Heart left ventricle (tissue), 16 donors: Measurements from ENCODE around the gene AVPR2. TPM values are rescaled to one million over a fixed set of nuclear protein-coding genes. Genes with fewer than 3 reads are reported as not detected.

ENCODE experiments used
- ATAC-seq, 4 donors: fragments of 200-7000 bp; cut with Tn5 transposase; one replicate each; pipeline ENCODE4 v1.9.1; 2020 to 2022; ENCODE audit warnings: moderate library complexity in 4 of 4, mild to moderate bottlenecking in 3 of 4, moderate number of reproducible peaks in 1 of 4
- DNase-seq, 5 donors: peaks; one replicate each; pipeline ENCODE4 v3.0.0-alpha.2; 2020
- H3K27ac ChIP-seq, 12 donors: fragments of 200-600 bp; sonication (generic) in 4 of 12; one replicate each; pipeline versions ENCODE4 v1.5.0 to v1.8.0; 2016 to 2022; ENCODE audit warnings: mild to moderate bottlenecking in 2 of 12
- H3K27me3 ChIP-seq, 9 donors: fragments of 200-600 bp; sonication (generic) in 2 of 9; one replicate each; pipeline versions ENCODE4 v1.5.1 to v1.8.0; 2016 to 2022; ENCODE audit warnings: mild to moderate bottlenecking in 3 of 9
- H3K36me3 ChIP-seq, 9 donors: fragments of 200-600 bp; sonication (generic) in 2 of 9; one replicate each; pipeline versions ENCODE4 v1.5.0 to v1.8.0; 2018 to 2022; ENCODE audit warnings: mild to moderate bottlenecking in 2 of 9
- H3K4me1 ChIP-seq, 12 donors: fragments of 200-600 bp; sonication (generic) in 4 of 12; one replicate each; pipeline versions ENCODE4 v1.5.0 to v1.8.0; 2016 to 2022; ENCODE audit warnings: mild to moderate bottlenecking in 3 of 12
- H3K4me3 ChIP-seq, 12 donors: fragments of 200-600 bp; sonication (generic) in 4 of 12; one replicate each; pipeline versions ENCODE4 v1.5.0 to v1.8.0; 2017 to 2022; ENCODE audit warnings: mild to moderate bottlenecking in 9 of 12, moderate library complexity in 4 of 12
- H3K9me3 ChIP-seq, 12 donors: fragments of 200-600 bp; sonication (generic) in 4 of 12; one replicate each; pipeline versions ENCODE4 v1.5.0 to v1.8.0; 2016 to 2022; ENCODE audit warnings: mild to moderate bottlenecking in 1 of 12
- POLR2A ChIP-seq, 2 donors: fragments of 450-650 bp; IDR thresholded peaks; one replicate each; pipeline ENCODE4 v1.6.1; 2017; ENCODE audit warnings: antibody characterized with exemption in 2 of 2, mild to moderate bottlenecking in 2 of 2, moderate library complexity in 2 of 2
- WGBS, 4 donors: extraction: QIAGEN DNeasy Blood & Tissue Kit in 2 of 4; methylation state at CpG; one replicate each; pipeline versions ENCODE4 v1.1.5 to v1.1.7; 2013 to 2018; 5-methylcytosine and 5-hydroxymethylcytosine counted together
- intact Hi-C, 10 donors: fragments of 100-400 bp; cut with DNase I; formaldehyde crosslinking; loops; one replicate each; pipeline versions ENCODE4 v1.11.1 to v1.14.2; 2022
- polyA plus RNA-seq, 2 donors: library from polyadenylated mRNA; stranded (reverse); fragments of 200-250 nt; gene quantifications; one replicate each; pipeline ENCODE4 v1.2.3, GENCODE V29; 2013
- total RNA-seq, 9 donors: library from RNA; depleted of rRNA in 2 of 9; stranded (reverse); fragments of >200 nt in 2 of 9; fragmentation: NEBNext Ultra II Directional in 3 of 9; extraction: Animal tissue kit (Norgen Biotek cat#: 25700) in 3 of 9; gene quantifications; one replicate each; pipeline versions ENCODE4 v1.1.0 to v1.2.4, GENCODE V29; 2016 to 2023
- TF ChIP-seq, protein P1 (sequence below), 12 donors: fragments of 200-600 bp; sonication (generic) in 4 of 12; IDR thresholded peaks; one replicate each; pipeline versions ENCODE4 v1.5.0 to v1.8.0; 2018 to 2022; ENCODE audit warnings: antibody characterized with exemption in 12 of 12, mild to moderate bottlenecking in 5 of 12
- donor health status: ischemic (EF 13 %, LVEDD 7.1; RV severe dilation, severe dysfunction).
- donor health status: healthy with polysubstance abuse.
- donor health status: DM: no; HTN: yes; CAD: no.
- donor health status: DM: no; HTN: no; CAD: no.
- donor health status: ischemic (EF 25% LVEDD 6.9; RV normal size, moderate dysfunction).
- donor health status: ischemic (EF 25% LVEDD 5.7; RV mildly dilated, moderate dysfunction).
- donor health status: healthy.
- donor health status: DM: yes; HTN: yes; CAD: no.
- donor health status: ischemic (EF 35%, LVEDD 5.7; RV mildly dilated, moderate dysfunction).
- donor health status: nonischemic (EF 11% LVEDD 7.7; RV severe dilation, severe dysfunction).
- donor health status: DM: yes; HTN: yes; CAD: no.
- donor health status: PGD.
- donor health status: ischemic (EF 29% LVEDD 5.4; RV normal size, mild dysfunction).
- donor health status: nonischemic (EF 23%, LVEDD 6.1; RV moderate dilation, normal function).

AVPR2 gene
- total and polyA plus RNA-seq, 11 donors = 2.2 to 10.5 (median 3.1) TPM

DNA sequence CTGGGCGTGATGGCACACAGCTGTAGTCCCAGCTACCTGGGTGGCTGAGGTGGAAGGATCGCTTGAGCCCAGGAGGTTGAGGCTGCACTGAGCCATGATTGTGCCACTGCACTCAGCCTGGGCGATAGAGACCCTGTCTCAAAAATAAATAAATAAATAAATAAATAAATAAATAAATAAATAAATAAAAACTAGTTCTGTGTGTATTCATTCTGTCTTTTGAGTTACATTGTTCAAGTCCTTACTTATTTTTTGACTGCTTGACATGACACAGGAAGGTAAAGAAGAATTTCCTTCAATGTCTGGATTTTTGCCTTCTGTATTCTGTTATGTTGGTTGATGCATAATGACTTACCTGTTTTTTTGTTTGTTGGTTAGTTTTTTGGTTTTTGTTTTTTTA, 32.6 kb downstream of the AVPR2 start:
- DNase-seq = no peak
- no peak for ATAC-seq
- 81 to 95% (median 91%) methylated on average over 3 of the region's 3 CpGs for WGBS, 4 donors
- peaks cover 0 to 13% (median 0%) of the 10 kb centered on the region in 9 donors for H3K27me3 ChIP-seq
- TF ChIP-seq POLR2A (IDR thresholded peaks at IDR 0.05) = no peak
- TF ChIP-seq, protein P1, sequence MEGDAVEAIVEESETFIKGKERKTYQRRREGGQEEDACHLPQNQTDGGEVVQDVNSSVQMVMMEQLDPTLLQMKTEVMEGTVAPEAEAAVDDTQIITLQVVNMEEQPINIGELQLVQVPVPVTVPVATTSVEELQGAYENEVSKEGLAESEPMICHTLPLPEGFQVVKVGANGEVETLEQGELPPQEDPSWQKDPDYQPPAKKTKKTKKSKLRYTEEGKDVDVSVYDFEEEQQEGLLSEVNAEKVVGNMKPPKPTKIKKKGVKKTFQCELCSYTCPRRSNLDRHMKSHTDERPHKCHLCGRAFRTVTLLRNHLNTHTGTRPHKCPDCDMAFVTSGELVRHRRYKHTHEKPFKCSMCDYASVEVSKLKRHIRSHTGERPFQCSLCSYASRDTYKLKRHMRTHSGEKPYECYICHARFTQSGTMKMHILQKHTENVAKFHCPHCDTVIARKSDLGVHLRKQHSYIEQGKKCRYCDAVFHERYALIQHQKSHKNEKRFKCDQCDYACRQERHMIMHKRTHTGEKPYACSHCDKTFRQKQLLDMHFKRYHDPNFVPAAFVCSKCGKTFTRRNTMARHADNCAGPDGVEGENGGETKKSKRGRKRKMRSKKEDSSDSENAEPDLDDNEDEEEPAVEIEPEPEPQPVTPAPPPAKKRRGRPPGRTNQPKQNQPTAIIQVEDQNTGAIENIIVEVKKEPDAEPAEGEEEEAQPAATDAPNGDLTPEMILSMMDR (IDR thresholded peaks at IDR 0.05) = no peak
- no peak overlapping the region for H3K4me3 ChIP-seq
- H3K36me3 ChIP-seq = peaks cover 0 to 13% (median 4%) of the 10 kb centered on the region in 9 donors
- intact Hi-C loops = no loop called here
- no peak overlapping the region for H3K27ac ChIP-seq
- H3K4me1 ChIP-seq = peaks cover 0 to 23% (median 5%) of the 10 kb centered on the region in 12 donors
- no peaks in the 10 kb centered on the region for H3K9me3 ChIP-seq

DNA sequence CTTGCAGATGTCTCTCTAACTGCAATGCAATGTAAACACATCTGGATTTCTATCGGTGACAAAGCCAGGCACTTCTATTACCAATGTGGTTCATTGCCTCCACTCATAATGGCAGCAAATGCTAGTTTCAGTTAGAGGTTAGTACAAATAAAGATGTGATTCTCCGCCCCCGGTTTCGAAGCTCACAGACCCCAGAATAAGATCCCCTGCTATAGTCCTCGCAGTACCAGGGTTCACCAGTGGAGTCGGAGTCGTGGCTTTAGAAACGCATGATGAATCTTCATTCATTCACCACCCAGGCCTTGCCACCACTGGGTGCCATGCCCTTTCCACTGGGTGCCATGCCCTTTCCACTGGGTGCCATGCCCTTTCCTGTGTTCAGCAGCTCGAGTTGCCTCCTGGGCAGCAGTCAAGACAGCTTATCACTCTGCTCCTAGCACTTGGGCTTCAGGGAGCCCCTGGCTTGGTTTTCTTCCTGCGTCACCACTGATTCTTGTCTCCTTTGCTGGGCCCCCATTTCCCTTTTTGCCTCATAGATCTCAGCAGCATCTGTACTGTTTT, 33.8 kb downstream of the AVPR2 start:
- Histone ChIP-seq H3K27me3 (peaks cover 0 to 18% (median 0%) of the 10 kb centered on the region in 9 donors), H3K9me3 (no peaks in the 10 kb centered on the region), H3K27ac (no peak overlapping the region), H3K4me1 (peaks cover 0 to 20% (median 5%) of the 10 kb centered on the region in 12 donors), H3K36me3 (peaks cover 0 to 2% (median 0%) of the 10 kb centered on the region in 9 donors), H3K4me3 (no peak overlapping the region)
- ATAC-seq = no peak
- no peak for TF ChIP-seq POLR2A (IDR thresholded peaks at IDR 0.05)
- TF ChIP-seq, protein P1 (IDR thresholded peaks at IDR 0.05) = no peak
- WGBS, 4 donors = 83 to 90% (median 84%) methylated on average over 10 of the region's 10 CpGs
- intact Hi-C loops = no loop called here
- no peak for DNase-seq

DNA sequence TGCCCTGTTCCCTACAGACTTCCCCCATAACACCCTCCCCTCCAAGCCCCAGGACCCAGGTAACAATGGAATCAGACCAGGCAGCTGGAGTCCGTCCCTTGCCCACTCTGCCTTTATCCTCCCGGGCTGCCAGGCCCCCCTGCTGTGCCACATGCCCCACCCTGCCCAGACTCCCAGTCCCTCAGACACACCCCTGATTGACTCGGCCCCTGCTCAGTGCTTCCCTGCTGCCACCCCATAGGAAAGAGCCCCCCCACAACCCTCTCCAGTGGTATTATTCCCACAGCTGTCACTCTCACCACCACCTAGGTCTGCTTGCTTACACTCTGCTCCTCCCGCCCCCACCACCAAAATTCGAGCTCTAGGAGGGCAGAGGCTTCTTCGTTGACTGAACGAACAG, 35.1 kb downstream of the AVPR2 start:
- Histone ChIP-seq H3K9me3 (no peaks in the 10 kb centered on the region), H3K27me3 (peaks cover 0 to 23% (median 0%) of the 10 kb centered on the region in 9 donors), H3K4me3 (no peak overlapping the region), H3K27ac (no peak overlapping the region), H3K4me1 (peaks cover 0 to 11% (median 0%) of the 10 kb centered on the region in 12 donors), H3K36me3 (no peaks in the 10 kb centered on the region)
- intact Hi-C loops = no loop called here
- TF ChIP-seq, protein P1 (IDR thresholded peaks at IDR 0.05) = no peak
- TF ChIP-seq POLR2A (IDR thresholded peaks at IDR 0.05) = no peak
- no peak for ATAC-seq
- no peak for DNase-seq
- whole genome bisulfite sequencing, 4 donors = 67 to 71% (median 68%) methylated on average over 7 of the region's 7 CpGs

DNA sequence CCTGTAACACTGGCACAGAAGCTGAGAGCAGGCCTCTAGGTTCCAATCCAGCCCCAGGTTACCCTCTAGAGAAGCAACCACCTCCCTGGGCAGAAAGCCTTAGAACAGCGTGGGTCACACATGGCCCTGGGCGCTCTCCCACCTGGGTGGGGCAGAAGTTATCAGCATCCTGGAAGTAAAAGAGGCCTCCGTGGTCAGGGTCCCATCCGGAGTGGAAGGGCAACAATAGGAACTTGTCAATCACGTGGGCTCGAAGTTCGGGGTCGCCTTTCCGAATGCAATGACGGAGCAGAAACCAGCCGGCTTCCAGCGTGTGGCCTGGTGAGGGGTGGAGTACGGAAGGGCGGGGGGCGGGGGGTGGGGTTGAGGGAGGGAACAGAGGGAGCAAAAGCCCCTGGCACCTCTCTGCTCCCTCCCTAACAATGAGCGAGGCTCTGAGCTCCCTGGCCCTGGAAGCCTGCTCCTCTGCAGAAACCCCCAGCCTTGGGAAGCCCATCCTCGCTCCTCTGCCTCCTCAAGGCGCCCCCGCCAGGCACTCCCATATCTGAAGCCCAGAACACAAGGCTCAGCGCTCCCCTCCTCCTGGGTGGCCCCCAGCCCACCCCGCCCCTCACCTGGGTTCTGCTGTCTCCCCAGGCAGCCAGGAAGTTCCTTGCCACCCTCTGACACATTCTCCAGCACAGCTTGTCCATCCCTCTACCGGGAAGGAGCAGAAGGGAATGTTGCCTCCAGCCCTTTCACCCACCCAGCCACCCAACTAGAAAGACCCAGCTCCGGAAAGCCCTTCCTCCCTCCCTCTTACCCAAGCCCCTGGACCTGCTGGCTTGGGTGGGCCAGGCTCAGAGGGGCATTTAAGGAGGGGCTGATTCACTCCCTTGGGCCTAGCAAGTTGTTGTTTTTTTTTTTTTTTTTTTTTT, 37.1 kb downstream of the AVPR2 start:
- DNase-seq (no peak), ATAC-seq (peak in 1 of 4 donors; percentile 51)
- intact Hi-C loops = no loop called here
- TF ChIP-seq, protein P1 (IDR thresholded peaks at IDR 0.05) = no peak
- Histone ChIP-seq H3K36me3 (no peaks in the 10 kb centered on the region), H3K9me3 (no peaks in the 10 kb centered on the region), H3K27ac (peak overlapping the region in 4 of 12 donors; percentile 8 to 52 (median 16)), H3K27me3 (peaks cover 0 to 28% (median 0%) of the 10 kb centered on the region in 9 donors), H3K4me1 (peaks cover 0 to 9% (median 0%) of the 10 kb centered on the region in 12 donors), H3K4me3 (peak overlapping the region in 4 of 12 donors; percentile 6 to 35 (median 14))
- 52 to 63% (median 56%) methylated on average over 17 to 23 of the region's 23 CpGs for WGBS, 4 donors
